ENCODE results near the gene UBAP2L. TPM values are rescaled to one million over a fixed set of nuclear protein-coding genes. Genes with fewer than 3 reads are reported as not detected.
"Not testable (repeated sequence)": the region's sequence is repeated elsewhere in the genome, so short reads cannot be mapped to it uniquely, and the experiment has no call there.

The UBAP2L gene
- total RNA-seq, 1 donor from 2014 or later: 34.9 TPM

- DNase-seq (ENCODE audit: low read depth in 2 of 2): peak in 1 of 2 donors; percentile 10
Measured at GRCh38 chr1:154241703-154242351, 21.1 kb downstream of the UBAP2L start.

GRCh38 chr1:154253671-154254070 is 32.9 kb downstream of the UBAP2L start:
- DNase-seq (ENCODE audit: low read depth in 2 of 2): no peak

DNA sequence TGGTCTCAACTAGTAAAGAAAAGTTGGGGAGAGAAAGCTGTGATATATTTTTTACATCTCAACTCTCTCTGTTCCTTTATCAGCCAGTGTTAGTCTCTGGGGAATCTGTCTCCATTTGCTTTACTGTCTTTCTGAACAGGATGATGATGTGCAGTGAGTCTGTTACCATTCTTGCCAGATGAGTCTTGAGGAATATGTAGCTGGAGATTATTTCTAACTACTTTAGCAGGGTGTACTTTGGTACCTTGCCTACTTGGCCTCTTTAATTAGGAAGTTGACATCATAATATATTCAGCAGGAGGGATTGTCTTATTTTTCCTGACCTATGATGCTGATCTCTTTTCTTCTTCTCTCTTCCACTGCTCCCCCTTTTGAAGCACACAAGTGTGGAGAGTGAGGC is 35.9 kb downstream of the UBAP2L start:
- DNase-seq (ENCODE audit: low read depth in 2 of 2): no peak

DNA sequence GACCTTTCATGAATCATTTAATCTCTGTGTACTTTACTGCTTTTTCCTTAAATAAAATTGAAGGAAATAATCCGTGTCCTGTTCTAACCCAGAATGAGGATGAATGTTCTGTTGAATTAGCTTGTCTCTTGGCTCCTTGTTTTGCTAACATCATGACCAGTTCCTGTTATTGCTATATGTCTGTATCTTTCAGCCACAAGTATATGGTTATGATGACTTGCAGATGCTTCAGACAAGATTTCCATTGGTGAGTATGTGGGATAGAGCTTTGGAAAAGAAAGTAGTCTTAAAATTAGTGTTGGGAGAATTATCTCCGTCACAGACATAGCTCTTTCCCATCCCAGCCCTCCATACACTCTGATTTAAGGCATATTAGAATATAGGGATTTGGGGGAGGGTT is 38.0 kb downstream of the UBAP2L start:
- no peak for DNase-seq (ENCODE audit: low read depth in 2 of 2)

GRCh38 chr1:154260127-154260526 is 39.4 kb downstream of the UBAP2L start:
- no peak for DNase-seq (ENCODE audit: low read depth in 2 of 2)

DNA sequence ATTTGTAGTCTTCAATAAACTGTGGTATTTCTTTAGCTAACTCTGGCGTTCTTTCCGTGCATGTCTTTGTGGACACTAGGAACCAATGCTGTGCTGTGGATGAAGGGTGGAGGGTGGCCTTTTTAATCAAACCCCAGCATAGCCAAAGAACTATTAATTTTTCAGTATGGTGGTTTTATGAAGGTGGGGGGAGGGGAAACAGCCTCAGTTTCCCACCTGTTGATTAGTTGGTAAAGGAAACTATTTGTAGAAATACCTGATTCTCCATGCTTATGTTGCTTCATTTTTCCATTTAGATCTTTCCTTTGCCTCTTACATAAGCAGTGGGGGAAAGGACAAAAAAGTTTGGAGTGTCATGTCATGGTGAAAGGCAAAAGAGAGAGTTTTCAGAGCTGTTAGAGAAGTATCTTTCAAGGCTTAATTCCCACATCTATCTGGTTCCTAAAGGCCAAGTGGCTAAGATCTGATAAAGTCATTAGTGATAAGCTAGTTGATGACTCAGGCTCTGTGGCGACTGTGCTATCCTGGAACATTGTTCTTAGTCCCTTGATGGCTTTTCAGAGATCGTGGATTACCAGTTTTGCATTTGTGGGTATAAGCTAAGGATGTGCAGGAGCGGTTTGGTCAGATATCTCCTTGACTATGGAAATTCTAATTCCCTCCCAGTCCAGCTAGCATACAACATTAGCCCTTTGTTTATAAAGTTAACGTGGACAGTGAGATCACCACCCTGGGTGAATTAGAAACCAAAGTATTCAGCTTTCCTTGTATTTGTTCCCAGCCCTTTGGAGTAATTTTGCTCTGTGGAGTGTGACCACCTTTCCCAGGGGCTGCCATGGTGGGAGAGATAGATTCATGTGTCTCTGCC is 42.9 kb downstream of the UBAP2L start:
- DNase-seq (ENCODE audit: low read depth in 2 of 2): peak in 1 of 2 donors; percentile 14

- no peak for DNase-seq (ENCODE audit: low read depth in 2 of 2)
Measured at GRCh38 chr1:154264454-154264853, 43.7 kb downstream of the UBAP2L start.

DNA sequence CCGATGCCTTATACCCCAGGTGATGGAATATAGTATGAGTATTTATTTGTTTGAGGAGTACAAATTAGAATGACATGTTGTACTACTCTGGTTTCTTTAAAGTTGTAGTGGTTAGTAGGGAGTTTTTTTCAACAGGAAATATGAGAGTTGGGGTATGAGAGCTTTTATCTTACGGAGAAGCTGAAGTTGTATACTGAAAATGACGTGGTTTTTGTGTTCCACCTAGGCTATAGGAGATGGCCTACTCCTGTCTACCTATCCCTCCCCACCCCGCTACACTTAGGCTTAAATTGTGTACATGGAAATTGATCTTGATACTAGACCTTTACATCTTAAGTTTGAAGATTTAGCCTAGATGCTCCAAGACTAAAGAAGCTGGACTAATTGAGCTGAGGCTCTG is 44.8 kb downstream of the UBAP2L start:
- no peak for DNase-seq (ENCODE audit: low read depth in 2 of 2)

DNA sequence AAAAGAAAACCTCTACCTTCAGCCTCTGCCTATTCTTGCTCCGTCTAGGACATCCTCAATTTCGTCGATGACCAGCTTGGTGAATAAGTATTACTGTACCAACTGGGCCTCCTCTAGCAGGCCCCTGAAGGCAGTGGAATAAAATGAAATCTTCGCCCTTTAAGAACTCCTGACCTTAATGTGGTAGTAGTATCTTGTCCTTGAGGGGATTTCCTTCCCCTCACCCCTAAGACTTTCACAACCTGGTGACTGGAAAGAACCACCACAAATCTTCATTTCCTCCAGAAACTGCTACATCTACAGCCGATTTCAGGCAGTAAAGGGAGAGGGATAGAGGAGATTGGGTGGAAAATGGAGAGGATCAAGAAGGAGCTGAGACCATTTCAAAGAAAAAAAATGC is 50.1 kb downstream of the UBAP2L start:
- no peak for DNase-seq (ENCODE audit: low read depth in 2 of 2)

DNA sequence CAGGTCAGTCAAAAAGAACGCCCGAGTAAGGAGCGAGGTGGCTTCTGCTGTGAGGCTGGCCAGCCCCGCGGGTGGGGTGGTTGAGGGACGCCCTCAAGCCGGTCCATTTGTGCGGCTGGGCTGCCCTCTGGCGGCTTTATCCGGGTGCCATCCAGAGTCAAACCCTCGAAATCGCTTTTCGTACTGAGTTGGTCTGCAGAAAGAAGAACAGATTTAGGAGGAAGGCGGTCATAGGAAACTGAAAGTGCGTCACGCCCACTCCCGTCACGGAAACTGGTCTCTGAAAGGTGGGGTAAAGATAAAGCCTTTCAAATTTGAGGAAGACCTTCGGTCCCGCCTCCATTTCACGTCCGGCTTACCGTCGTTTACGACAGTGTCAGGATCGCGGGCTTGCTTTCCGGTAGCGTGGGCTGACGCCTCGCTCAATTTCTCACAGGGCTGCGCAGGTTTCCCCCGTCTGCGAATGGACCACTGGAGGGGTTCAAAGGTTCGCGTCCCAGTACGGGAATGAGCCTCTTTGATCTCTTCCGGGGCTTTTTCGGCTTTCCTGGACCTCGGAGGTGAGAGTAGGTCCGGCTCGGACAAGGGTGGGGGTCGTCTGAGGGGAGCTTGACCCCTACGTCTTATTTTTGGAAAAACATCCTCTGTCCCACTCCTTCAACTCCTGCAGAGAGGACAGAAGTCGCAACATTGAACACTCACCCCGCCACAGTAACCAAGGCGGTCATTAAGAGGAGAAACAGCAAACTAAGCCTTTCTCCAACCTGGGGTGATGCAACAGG is 51.7 kb downstream of the UBAP2L start, which contains the start of gene HAX1:
HAX1 (plus strand) TSS at position 413 of the 782 bp plus-strand sequence; CDS start at position 508, 95 bp downstream.
- DNase-seq (ENCODE audit: low read depth in 2 of 2): peak; percentile 96 to 98

- DNase-seq (ENCODE audit: low read depth in 2 of 2): no peak
Measured at GRCh38 chr1:154272999-154273563, 52.3 kb downstream of the UBAP2L start.

GRCh38 chr1:154276797-154277196 is 56.0 kb downstream of the UBAP2L start:
- DNase-seq (ENCODE audit: low read depth in 2 of 2): peak in 1 of 2 donors; percentile 19

- DNase-seq (ENCODE audit: low read depth in 2 of 2): not testable (repeated sequence)
Measured at GRCh38 chr1:154287591-154287990, 66.8 kb downstream of the UBAP2L start.

- DNase-seq (ENCODE audit: low read depth in 2 of 2): no peak
Measured at GRCh38 chr1:154288661-154289060, 67.9 kb downstream of the UBAP2L start.

DNA sequence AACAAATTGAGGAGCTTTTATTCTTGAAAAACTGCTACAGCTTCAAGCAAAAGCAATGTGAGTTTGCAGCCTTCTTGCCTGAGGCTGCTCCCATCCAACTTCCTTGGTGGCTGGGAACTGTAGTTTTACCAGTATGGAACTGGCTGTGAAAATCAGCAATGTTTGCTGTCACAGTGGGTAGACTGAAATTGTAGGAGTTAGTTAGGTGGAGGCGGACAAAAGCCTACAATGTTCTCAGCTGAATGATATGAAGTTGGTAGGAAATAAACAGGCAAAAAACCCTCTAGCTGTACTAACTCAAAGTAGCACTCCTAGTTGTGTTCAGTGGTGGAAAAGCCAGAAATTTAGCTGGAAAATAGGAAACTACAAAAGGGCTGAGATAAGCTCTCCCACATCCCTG is 70.2 kb downstream of the UBAP2L start:
- no peak for DNase-seq (ENCODE audit: low read depth in 2 of 2)

DNA sequence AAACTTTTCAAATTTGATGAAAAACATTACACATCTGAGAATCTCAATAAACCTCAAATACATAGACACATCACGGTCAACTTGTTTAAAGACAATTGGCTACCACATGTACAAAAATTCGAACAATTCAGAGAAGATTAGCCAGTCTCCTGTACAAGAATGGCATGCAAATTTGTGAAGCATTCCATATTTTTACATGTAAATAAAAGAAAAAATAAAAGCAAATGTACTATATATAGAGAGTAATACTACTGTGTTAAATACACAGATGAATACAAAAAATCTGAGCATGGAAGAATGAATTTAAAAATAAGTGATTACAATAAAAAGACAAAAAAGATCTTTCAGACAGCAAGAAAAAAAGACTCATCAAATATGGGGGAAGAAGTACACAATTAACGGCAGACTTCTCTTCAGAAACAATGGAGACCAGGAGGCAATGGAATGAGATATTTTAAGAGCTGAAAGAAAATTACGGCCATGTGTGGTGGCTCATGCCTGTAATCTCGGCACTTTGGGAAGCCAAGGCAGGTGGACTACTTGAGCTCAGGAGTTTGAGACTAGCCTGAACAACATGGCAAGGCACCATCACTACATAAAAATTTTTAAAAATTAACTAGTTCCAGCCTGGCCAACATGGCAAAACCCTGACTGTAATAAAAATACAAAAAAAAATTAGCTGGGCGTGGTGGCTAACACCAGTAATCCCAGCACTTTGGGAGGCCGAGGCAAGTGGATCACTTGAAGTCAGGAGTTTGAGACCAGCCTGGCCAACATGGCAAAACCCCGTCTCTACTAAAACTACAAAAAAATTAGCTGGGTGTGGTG is 74.9 kb downstream of the UBAP2L start:
- no peak for DNase-seq (ENCODE audit: low read depth in 2 of 2)

DNA sequence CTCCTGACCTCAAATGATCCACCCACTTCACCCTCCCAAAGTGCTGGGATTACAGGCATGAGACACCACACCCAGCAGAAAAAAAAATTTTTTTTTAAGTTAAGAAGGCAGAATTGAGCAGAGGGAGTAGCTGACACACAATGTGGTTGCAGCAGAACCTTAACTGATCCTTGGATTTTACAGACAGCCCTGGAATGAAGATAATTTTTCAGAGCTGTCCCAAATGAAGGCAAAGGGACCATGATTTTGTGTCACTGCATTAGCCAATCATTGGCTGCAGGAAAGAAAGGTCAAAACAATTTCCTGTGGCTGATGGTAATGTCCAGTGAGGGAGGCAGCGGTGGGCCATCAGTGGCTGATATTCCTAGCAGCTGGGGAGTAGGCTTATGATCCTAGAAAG is 80.8 kb downstream of the UBAP2L start:
- no peak for DNase-seq (ENCODE audit: low read depth in 2 of 2)

DNA sequence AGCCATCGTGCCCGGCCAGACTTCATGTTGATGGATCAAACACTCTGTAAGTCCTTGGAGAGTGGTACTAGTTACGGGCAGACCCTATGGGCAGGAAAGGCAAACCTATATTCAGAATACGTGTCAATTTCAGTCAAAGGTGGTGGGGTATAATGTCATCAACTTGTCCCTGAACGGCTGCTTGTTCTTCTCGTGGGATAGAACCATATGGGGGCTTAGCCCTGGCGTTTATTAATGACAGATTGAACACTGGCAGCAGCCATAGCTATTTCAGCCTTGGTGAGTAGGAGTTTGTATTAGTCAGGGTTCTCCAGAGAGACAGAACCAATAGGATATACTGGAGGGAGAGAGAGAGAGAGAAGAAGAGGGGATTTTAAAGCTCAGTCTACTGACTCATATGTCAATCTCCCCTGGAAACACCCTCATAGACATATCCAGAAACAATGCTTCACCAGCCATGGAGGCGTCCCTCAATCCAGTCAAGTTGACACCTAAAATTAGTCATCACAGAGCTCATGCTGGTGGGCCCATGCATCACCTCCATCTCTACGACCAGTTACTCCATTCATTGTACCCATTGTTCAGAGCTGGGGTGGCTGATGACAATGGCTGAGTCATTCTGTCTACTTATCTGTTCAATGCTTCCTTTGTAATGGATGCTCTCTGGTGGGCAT is 84.0 kb downstream of the UBAP2L start:
- peak in 1 of 2 donors; percentile 35 for DNase-seq (ENCODE audit: low read depth in 2 of 2)

GRCh38 chr1:154306151-154306550 is 85.4 kb downstream of the UBAP2L start:
- no peak for DNase-seq (ENCODE audit: low read depth in 2 of 2)

GRCh38 chr1:154307670-154308270 is 87.0 kb downstream of the UBAP2L start:
- DNase-seq (ENCODE audit: low read depth in 2 of 2): not testable (repeated sequence)
